ENCODE results near the gene MTM1. TPM values are rescaled to one million over a fixed set of nuclear protein-coding genes. Genes with fewer than 3 reads are reported as not detected.

The MTM1 gene
- total RNA-seq, 4 donors from 2014 or later = 10.5 to 32.7 (median 14.3) TPM

GRCh38 chrX:150527108-150527507, 41.3 kb upstream of the MTM1 start:
- no peak for ATAC-seq
- Histone ChIP-seq H3K27ac (no peak overlapping the region), H3K36me3 (no peaks in the 10 kb centered on the region), H3K4me1 (no peaks in the 10 kb centered on the region), H3K4me3 (no peak overlapping the region), H3K9me3 (no peaks in the 10 kb centered on the region), H3K27me3 (no peaks in the 10 kb centered on the region)
- no CpG with 5 or more reads among the region's 3 CpGs for WGBS, 2 donors (ENCODE audit: low coverage in 1 of 2)
- TF ChIP-seq EP300 (IDR thresholded peaks at IDR 0.05) = no peak
- TF ChIP-seq POLR2AphosphoS5 (IDR thresholded peaks at IDR 0.05) = no peak
- TF ChIP-seq CTCF (IDR thresholded peaks at IDR 0.05) = no peak
- TF ChIP-seq POLR2A (IDR thresholded peaks at IDR 0.05) = no peak

GRCh38 chrX:150529587-150529986, 38.8 kb upstream of the MTM1 start:
- WGBS, 2 donors (ENCODE audit: low coverage in 1 of 2) = no CpG with 5 or more reads among the region's 3 CpGs
- Histone ChIP-seq H3K9me3 (no peaks in the 10 kb centered on the region), H3K27me3 (no peaks in the 10 kb centered on the region), H3K4me3 (no peak overlapping the region), H3K27ac (no peak overlapping the region), H3K36me3 (no peaks in the 10 kb centered on the region), H3K4me1 (no peaks in the 10 kb centered on the region)
- no peak for ATAC-seq
- TF ChIP-seq POLR2AphosphoS5 (IDR thresholded peaks at IDR 0.05) = no peak

- Histone ChIP-seq H3K9me3 (no peaks in the 10 kb centered on the region), H3K4me1 (no peaks in the 10 kb centered on the region), H3K36me3 (no peaks in the 10 kb centered on the region), H3K4me3 (no peak overlapping the region), H3K27me3 (no peaks in the 10 kb centered on the region), H3K27ac (no peak overlapping the region)
- no peak for ATAC-seq
- WGBS, 2 donors (ENCODE audit: low coverage in 1 of 2) = 94 to 100% methylated on average over 1 to 2 of the region's 7 CpGs
- no peak for TF ChIP-seq EP300 (IDR thresholded peaks at IDR 0.05)
- TF ChIP-seq POLR2A (IDR thresholded peaks at IDR 0.05) = no peak
- TF ChIP-seq POLR2AphosphoS5 (IDR thresholded peaks at IDR 0.05) = no peak
- no peak for TF ChIP-seq CTCF (IDR thresholded peaks at IDR 0.05)
Measured at GRCh38 chrX:150530821-150531220, 37.6 kb upstream of the MTM1 start.

- no peaks in the 10 kb centered on the region for H3K36me3 ChIP-seq
- no peak for ATAC-seq
- H3K4me3 ChIP-seq = no peak overlapping the region
- H3K4me1 ChIP-seq = no peaks in the 10 kb centered on the region
- H3K9me3 ChIP-seq = peaks cover 0 to 4% (median 0%) of the 10 kb centered on the region in 3 donors
- 70 to 80% methylated on average over 1 to 2 of the region's 4 CpGs for WGBS, 2 donors (ENCODE audit: low coverage in 1 of 2)
- no peaks in the 10 kb centered on the region for H3K27me3 ChIP-seq
- TF ChIP-seq CTCF (IDR thresholded peaks at IDR 0.05) (no peak), POLR2A (IDR thresholded peaks at IDR 0.05) (no peak), POLR2AphosphoS5 (IDR thresholded peaks at IDR 0.05) (no peak), EP300 (IDR thresholded peaks at IDR 0.05) (no peak)
- no peak overlapping the region for H3K27ac ChIP-seq
Measured at GRCh38 chrX:150531467-150531866, 37.0 kb upstream of the MTM1 start.

- H3K9me3 ChIP-seq = peaks cover 0 to 8% (median 0%) of the 10 kb centered on the region in 3 donors
- no peaks in the 10 kb centered on the region for H3K36me3 ChIP-seq
- no peak overlapping the region for H3K4me3 ChIP-seq
- 64 to 70% methylated on average over 2 to 3 of the region's 3 CpGs for WGBS, 2 donors (ENCODE audit: low coverage in 1 of 2)
- no peak for ATAC-seq
- TF ChIP-seq CTCF (IDR thresholded peaks at IDR 0.05) (no peak), POLR2A (IDR thresholded peaks at IDR 0.05) (no peak), EP300 (IDR thresholded peaks at IDR 0.05) (no peak), POLR2AphosphoS5 (IDR thresholded peaks at IDR 0.05) (no peak)
- H3K27ac ChIP-seq = no peak overlapping the region
- no peaks in the 10 kb centered on the region for H3K27me3 ChIP-seq
- H3K4me1 ChIP-seq = no peaks in the 10 kb centered on the region
Measured at GRCh38 chrX:150533863-150534262, 34.6 kb upstream of the MTM1 start.

All from gastroesophageal sphincter (tissue), 4 donors.